Measurements from ENCODE around the gene FANK1. TPM values are rescaled to one million over a fixed set of nuclear protein-coding genes. Genes with fewer than 3 reads are reported as not detected.

FANK1 gene
- total RNA-seq, 1 experiment from 2014 or later, result 0.85 TPM

DNA sequence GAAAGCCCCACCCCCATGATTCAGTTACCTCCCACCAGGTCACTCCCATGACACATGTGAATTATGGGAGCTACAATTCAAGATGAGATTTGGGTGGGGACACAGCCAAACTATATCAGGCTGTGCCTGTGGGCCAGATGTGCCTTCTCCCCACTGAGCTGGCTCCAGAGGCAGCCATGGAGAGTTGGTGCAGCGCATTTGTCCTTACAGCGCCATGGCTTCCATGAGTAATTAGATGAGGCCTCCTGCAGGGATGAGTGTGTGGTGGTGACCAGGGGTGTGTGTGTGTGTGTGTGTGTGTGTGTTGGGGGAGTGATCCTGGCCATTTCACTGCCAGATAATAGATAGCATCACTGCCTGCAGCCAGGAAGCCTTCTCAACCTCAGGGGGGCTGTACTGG is 94.6 kb downstream of the FANK1 start:
- Mint-ChIP-seq H3K9me3 (ENCODE audit: low read depth, unreplicated experiment) (no peaks in the 10 kb centered on the region), H3K27ac (ENCODE audit: unreplicated experiment) (no peak overlapping the region), H3K4me1 (ENCODE audit: low read depth, unreplicated experiment) (no peaks in the 10 kb centered on the region), H3K4me3 (ENCODE audit: low read depth, unreplicated experiment) (no peak overlapping the region), H3K27me3 (ENCODE audit: unreplicated experiment) (no peaks in the 10 kb centered on the region), H3K36me3 (ENCODE audit: insufficient read depth, unreplicated experiment) (no peaks in the 10 kb centered on the region)
- intact Hi-C loops (cut with micrococcal nuclease; ENCODE audit: unreplicated experiment), result no loop called here
- DNase-seq, result no peak
- BruUV-seq (replicated peaks), result no TSS peak
- TF ChIP-seq, protein P1, sequence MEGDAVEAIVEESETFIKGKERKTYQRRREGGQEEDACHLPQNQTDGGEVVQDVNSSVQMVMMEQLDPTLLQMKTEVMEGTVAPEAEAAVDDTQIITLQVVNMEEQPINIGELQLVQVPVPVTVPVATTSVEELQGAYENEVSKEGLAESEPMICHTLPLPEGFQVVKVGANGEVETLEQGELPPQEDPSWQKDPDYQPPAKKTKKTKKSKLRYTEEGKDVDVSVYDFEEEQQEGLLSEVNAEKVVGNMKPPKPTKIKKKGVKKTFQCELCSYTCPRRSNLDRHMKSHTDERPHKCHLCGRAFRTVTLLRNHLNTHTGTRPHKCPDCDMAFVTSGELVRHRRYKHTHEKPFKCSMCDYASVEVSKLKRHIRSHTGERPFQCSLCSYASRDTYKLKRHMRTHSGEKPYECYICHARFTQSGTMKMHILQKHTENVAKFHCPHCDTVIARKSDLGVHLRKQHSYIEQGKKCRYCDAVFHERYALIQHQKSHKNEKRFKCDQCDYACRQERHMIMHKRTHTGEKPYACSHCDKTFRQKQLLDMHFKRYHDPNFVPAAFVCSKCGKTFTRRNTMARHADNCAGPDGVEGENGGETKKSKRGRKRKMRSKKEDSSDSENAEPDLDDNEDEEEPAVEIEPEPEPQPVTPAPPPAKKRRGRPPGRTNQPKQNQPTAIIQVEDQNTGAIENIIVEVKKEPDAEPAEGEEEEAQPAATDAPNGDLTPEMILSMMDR (IDR thresholded peaks at IDR 0.05; ENCODE audit: unreplicated experiment), result no peak
- CTCF ChIA-PET, result no interaction called here

DNA sequence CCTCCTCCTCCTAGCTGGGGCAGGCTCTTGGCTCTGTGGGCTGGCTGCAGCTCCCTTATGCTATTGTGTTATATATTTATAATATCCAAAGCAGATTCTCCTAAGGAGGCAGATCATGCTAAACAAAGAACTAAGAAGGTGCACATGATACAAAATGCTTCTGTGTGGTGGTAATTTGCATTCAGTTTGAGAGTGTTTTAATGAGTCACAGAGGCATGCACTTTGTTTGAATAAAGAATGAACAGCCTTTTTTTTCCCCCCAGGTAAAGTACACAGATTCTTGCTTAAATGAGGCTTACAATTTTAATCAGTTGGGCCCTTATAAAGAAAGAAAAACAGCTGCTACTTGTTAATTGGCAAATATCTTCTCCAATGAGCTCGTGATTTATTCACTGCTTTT is 95.0 kb downstream of the FANK1 start:
- no peak overlapping the region for H3K27ac Mint-ChIP-seq (ENCODE audit: unreplicated experiment)
- H3K27me3 Mint-ChIP-seq (ENCODE audit: unreplicated experiment), result no peaks in the 10 kb centered on the region
- intact Hi-C loops (cut with micrococcal nuclease; ENCODE audit: unreplicated experiment), result no loop called here
- H3K4me3 Mint-ChIP-seq (ENCODE audit: low read depth, unreplicated experiment), result no peak overlapping the region
- DNase-seq, result no peak
- CTCF ChIA-PET, result no interaction called here
- no peaks in the 10 kb centered on the region for H3K36me3 Mint-ChIP-seq (ENCODE audit: insufficient read depth, unreplicated experiment)
- no peaks in the 10 kb centered on the region for H3K4me1 Mint-ChIP-seq (ENCODE audit: low read depth, unreplicated experiment)
- TF ChIP-seq, protein P1 (IDR thresholded peaks at IDR 0.05; ENCODE audit: unreplicated experiment), result no peak
- no TSS peak for BruUV-seq (replicated peaks)
- H3K9me3 Mint-ChIP-seq (ENCODE audit: low read depth, unreplicated experiment), result no peaks in the 10 kb centered on the region

DNA sequence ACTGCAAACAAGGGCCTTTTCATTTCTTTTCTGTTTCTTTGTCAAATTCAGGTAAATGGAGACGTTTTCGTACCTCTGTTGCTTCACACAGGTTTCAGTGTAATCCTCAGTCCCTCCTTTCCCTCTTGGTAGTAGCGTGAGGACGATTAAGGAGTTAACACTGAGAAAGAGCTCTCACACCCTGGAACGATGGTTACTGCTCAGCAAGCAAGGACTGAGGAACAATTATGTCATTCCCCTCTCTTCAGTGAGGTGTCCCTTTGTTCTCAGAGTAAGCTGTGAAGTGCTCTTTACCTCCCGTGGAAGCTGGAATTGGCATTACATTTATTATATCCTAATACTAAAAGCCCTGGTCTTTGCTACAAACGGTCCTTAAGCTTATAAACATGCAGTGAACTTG is 95.9 kb downstream of the FANK1 start:
- CTCF ChIA-PET, result no interaction called here
- Mint-ChIP-seq H3K4me1 (ENCODE audit: low read depth, unreplicated experiment) (no peaks in the 10 kb centered on the region), H3K9me3 (ENCODE audit: low read depth, unreplicated experiment) (no peaks in the 10 kb centered on the region), H3K27ac (ENCODE audit: unreplicated experiment) (no peak overlapping the region), H3K4me3 (ENCODE audit: low read depth, unreplicated experiment) (no peak overlapping the region), H3K36me3 (ENCODE audit: insufficient read depth, unreplicated experiment) (no peaks in the 10 kb centered on the region), H3K27me3 (ENCODE audit: unreplicated experiment) (no peaks in the 10 kb centered on the region)
- DNase-seq, result no peak
- intact Hi-C loops (cut with micrococcal nuclease; ENCODE audit: unreplicated experiment), result no loop called here
- TF ChIP-seq, protein P1 (IDR thresholded peaks at IDR 0.05; ENCODE audit: unreplicated experiment), result no peak
- BruUV-seq (replicated peaks), result no TSS peak

DNA sequence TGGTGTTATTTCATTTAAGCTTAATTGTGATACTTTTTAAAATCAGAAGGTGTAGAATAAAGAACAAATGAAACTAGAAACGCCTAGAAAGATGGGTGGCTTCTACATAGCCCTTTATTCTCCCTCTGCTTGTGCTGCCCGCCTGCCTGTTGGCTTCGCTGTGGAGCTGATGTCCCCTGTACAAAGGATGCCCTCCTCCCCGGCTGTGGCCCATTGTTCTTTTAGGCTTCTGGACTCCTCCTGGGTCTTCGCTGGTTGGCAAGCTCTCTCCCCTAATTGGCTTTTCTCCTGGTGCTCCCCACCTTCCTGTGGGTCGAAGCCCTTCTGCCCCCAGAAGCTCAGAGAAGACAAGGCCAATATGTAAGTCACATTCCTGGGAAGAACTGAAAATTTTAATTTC is 98.2 kb downstream of the FANK1 start:
- intact Hi-C loops (cut with micrococcal nuclease; ENCODE audit: unreplicated experiment), result no loop called here
- TF ChIP-seq, protein P1 (IDR thresholded peaks at IDR 0.05; ENCODE audit: unreplicated experiment), result no peak
- BruUV-seq (replicated peaks), result no TSS peak
- H3K9me3 Mint-ChIP-seq (ENCODE audit: low read depth, unreplicated experiment), result no peaks in the 10 kb centered on the region
- DNase-seq, result no peak
- CTCF ChIA-PET, result no interaction called here
- no peak overlapping the region for H3K4me3 Mint-ChIP-seq (ENCODE audit: low read depth, unreplicated experiment)
- H3K36me3 Mint-ChIP-seq (ENCODE audit: insufficient read depth, unreplicated experiment), result no peaks in the 10 kb centered on the region
- H3K27ac Mint-ChIP-seq (ENCODE audit: unreplicated experiment), result no peak overlapping the region
- H3K4me1 Mint-ChIP-seq (ENCODE audit: low read depth, unreplicated experiment), result no peaks in the 10 kb centered on the region
- H3K27me3 Mint-ChIP-seq (ENCODE audit: unreplicated experiment), result no peaks in the 10 kb centered on the region

All from Calu3 (cell line).